ENCODE results near the gene ANK3. TPM values are rescaled to one million over a fixed set of nuclear protein-coding genes. Genes with fewer than 3 reads are reported as not detected.

Gene ANK3
- total RNA-seq, 1 experiment from 2014 or later: 15.3 TPM

- no peak overlapping the region for H3K4me2 ChIP-seq (ENCODE audit: low read length)
- intact Hi-C loops (cut with micrococcal nuclease): no loop called here
- BruUV-seq (replicated peaks): no TSS peak
Observed at GRCh38 chr10:60309891-60310290, 79.8 kb downstream of the ANK3 start.

More at GRCh38 chr10:60309891-60310290, 79.8 kb downstream of the ANK3 start:
- Histone ChIP-seq H3K36me3 (ENCODE audit: control insufficient read depth in 1 of 2, insufficient read depth in 2 of 2, low read length in 2 of 2) (no peaks in the 10 kb centered on the region), H3K27ac (ENCODE audit: low read depth, low read length) (no peak overlapping the region), H3K4me3 (replicated peaks in 1 of 2; ENCODE audit: low read depth in 1 of 2, low read length in 2 of 2) (no peak overlapping the region), H2AFZ (ENCODE audit: low read depth, low read length, poor library complexity, severe bottlenecking) (no peak overlapping the region), H3K4me1 (ENCODE audit: control insufficient read depth in 1 of 2, insufficient read depth in 2 of 2, low read length in 2 of 2) (peaks cover 21 to 30% of the 10 kb centered on the region in 2 experiments), H3K9me2 (ENCODE audit: insufficient read depth) (no peaks in the 10 kb centered on the region), H3K9ac (ENCODE audit: low read length) (no peak overlapping the region), H3K79me2 (ENCODE audit: insufficient read depth, low read length) (no peaks in the 10 kb centered on the region), H3K9me3 (ENCODE audit: control insufficient read depth in 1 of 2, insufficient read depth in 1 of 2, low read depth in 1 of 2, low read length in 2 of 2) (no peaks in the 10 kb centered on the region), H4K20me1 (ENCODE audit: insufficient read depth) (no peaks in the 10 kb centered on the region), H3K27me3 (ENCODE audit: insufficient read depth, low read length) (no peaks in the 10 kb centered on the region)
- ChIA-PET POLR2A (no interaction called here), RAD21 (ENCODE audit: low non-redundant PET in 1 of 2, low total read pairs in 2 of 2, uncharacterized antibody in 2 of 2, unreplicated experiment in 2 of 2) (no interaction called here), CTCF (no interaction called here)
- ATAC-seq (no peak), DNase-seq (ENCODE audit: low read depth, low spot score) (no peak)
- TF ChIP-seq JUND (IDR thresholded peaks at IDR 0.05): no peak
- no peak for TF ChIP-seq EZH2 (IDR thresholded peaks at IDR 0.05)
- TF ChIP-seq ZNF274 (IDR thresholded peaks at IDR 0.05; ENCODE audit: low read depth, low read length): no peak
- no peak for TF ChIP-seq TCF7L2 (IDR thresholded peaks at IDR 0.05; ENCODE audit: borderline replicate concordance, extremely low read depth, insufficient read depth, insufficient read length)
- no peak for TF ChIP-seq EGR1 (IDR thresholded peaks at IDR 0.05; ENCODE audit: low read depth)
- TF ChIP-seq POLR2A (IDR thresholded peaks at IDR 0.05; ENCODE audit: borderline replicate concordance, extremely low read depth, insufficient read depth, insufficient read length): no peak
- no peak for TF ChIP-seq FOSL1 (IDR thresholded peaks at IDR 0.05; ENCODE audit: low read depth)
- no peak for TF ChIP-seq CEBPB (IDR thresholded peaks at IDR 0.05; ENCODE audit: low read depth)
- no peak for TF ChIP-seq ELF1 (IDR thresholded peaks at IDR 0.05; ENCODE audit: borderline replicate concordance, low read depth)
- TF ChIP-seq, protein P1, sequence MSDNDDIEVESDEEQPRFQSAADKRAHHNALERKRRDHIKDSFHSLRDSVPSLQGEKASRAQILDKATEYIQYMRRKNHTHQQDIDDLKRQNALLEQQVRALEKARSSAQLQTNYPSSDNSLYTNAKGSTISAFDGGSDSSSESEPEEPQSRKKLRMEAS (IDR thresholded peaks at IDR 0.05): no peak
- TF ChIP-seq ZBTB33 (IDR thresholded peaks at IDR 0.05; ENCODE audit: extremely low read depth, insufficient replicate concordance, low read length): no peak
- no peak for TF ChIP-seq ZFX (IDR thresholded peaks at IDR 0.05)
- TF ChIP-seq YY1 (IDR thresholded peaks at IDR 0.05; ENCODE audit: extremely low read depth, insufficient replicate concordance, low read depth, low read length): no peak
- TF ChIP-seq SP1 (IDR thresholded peaks at IDR 0.05; ENCODE audit: low read depth): no peak
- TF ChIP-seq EZH2phosphoT487 (IDR thresholded peaks at IDR 0.05; ENCODE audit: borderline replicate concordance): no peak
- TF ChIP-seq POLR2AphosphoS5 (IDR thresholded peaks at IDR 0.05; ENCODE audit: low read depth, low read length): no peak
- TF ChIP-seq, protein P2, sequence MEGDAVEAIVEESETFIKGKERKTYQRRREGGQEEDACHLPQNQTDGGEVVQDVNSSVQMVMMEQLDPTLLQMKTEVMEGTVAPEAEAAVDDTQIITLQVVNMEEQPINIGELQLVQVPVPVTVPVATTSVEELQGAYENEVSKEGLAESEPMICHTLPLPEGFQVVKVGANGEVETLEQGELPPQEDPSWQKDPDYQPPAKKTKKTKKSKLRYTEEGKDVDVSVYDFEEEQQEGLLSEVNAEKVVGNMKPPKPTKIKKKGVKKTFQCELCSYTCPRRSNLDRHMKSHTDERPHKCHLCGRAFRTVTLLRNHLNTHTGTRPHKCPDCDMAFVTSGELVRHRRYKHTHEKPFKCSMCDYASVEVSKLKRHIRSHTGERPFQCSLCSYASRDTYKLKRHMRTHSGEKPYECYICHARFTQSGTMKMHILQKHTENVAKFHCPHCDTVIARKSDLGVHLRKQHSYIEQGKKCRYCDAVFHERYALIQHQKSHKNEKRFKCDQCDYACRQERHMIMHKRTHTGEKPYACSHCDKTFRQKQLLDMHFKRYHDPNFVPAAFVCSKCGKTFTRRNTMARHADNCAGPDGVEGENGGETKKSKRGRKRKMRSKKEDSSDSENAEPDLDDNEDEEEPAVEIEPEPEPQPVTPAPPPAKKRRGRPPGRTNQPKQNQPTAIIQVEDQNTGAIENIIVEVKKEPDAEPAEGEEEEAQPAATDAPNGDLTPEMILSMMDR (IDR thresholded peaks at IDR 0.05 in 2 of 3, conservative IDR thresholded peaks at IDR 0.05 in 1 of 3; ENCODE audit: borderline replicate concordance in 1 of 3, insufficient read depth in 1 of 3, low read depth in 2 of 3, low read length in 2 of 3): no peak
- TF ChIP-seq CBX3 (IDR thresholded peaks at IDR 0.05; ENCODE audit: low read depth): no peak
